H1 (cell line): Measurements from ENCODE around the gene PSMD12. TPM values are rescaled to one million over a fixed set of nuclear protein-coding genes. Genes with fewer than 3 reads are reported as not detected.

Source experiments
- CTCF ChIA-PET: fragments of 300-600 bp; sonication (Branson Sonifier 250); formaldehyde crosslinking; loops from one replicate; lab custom pipeline; 2021; ENCODE audit not compliant: partially characterized antibody; lab: Charles Lee
- POLR2A ChIA-PET: fragments of 300-600 bp; sonication (Branson Sonifier 250); formaldehyde crosslinking; loops from one replicate; lab custom pipeline; 2021; ENCODE audit warnings: inconsistent platforms; ENCODE audit not compliant: partially characterized antibody; lab: Charles Lee
- DNase-seq, 2 experiments: peaks; one replicate each; pipeline versions ENCODE4 v3.0.0 to v3.0.0-alpha.2; 2010 to 2022; ENCODE audit warnings: low spot score in 2 of 2, low read depth in 1 of 2, mixed read lengths in 1 of 2
- FAIRE-seq: peaks from 2 replicates; lab custom pipeline; 2011; peaks lifted over from hg19 to GRCh38; lab: Jason Lieb, UNC
- H2AFZ ChIP-seq: 2 replicates; pipeline ENCODE4 v1.8.1; 2012; ENCODE audit warnings: low read length, inconsistent platforms
- H2AK5ac ChIP-seq: 2 replicates; pipeline ENCODE4 v1.6.1; 2013; ENCODE audit warnings: low read depth, low read length
- H2BK120ac ChIP-seq: replicated peaks from 2 replicates; pipeline ENCODE3; 2013; ENCODE audit warnings: low read depth, low read length, inconsistent platforms
- H2BK12ac ChIP-seq: 2 replicates; pipeline ENCODE4 v1.6.1; 2013; ENCODE audit warnings: low read depth, low read length
- H2BK15ac ChIP-seq: 2 replicates; pipeline ENCODE4 v1.6.1; 2013; ENCODE audit warnings: low read length
- H2BK20ac ChIP-seq: 2 replicates; pipeline ENCODE4 v1.6.1; 2013; ENCODE audit warnings: low read length
- H2BK5ac ChIP-seq: 2 replicates; pipeline ENCODE4 v1.6.1; 2013; ENCODE audit warnings: low read depth, low read length
- H3K14ac ChIP-seq: 2 replicates; pipeline ENCODE4 v1.6.1; 2013; ENCODE audit warnings: inconsistent platforms; ENCODE audit not compliant: insufficient read length
- H3K18ac ChIP-seq: 2 replicates; pipeline ENCODE4 v1.6.1; 2013; ENCODE audit warnings: low read length; ENCODE audit errors: extremely low read depth
- H3K23ac ChIP-seq: 2 replicates; pipeline ENCODE4 v1.6.1; 2013; ENCODE audit warnings: inconsistent platforms; ENCODE audit not compliant: insufficient read length
- H3K23me2 ChIP-seq: 2 replicates; pipeline ENCODE4 v1.6.1; 2013; ENCODE audit warnings: low read depth, low read length
- H3K27ac ChIP-seq: 2 replicates; pipeline ENCODE4 v1.6.1; 2011; ENCODE audit warnings: low read depth, low read length, inconsistent platforms
- H3K27me3 ChIP-seq, 4 experiments: replicated peaks in 1 of 4; 1 replicate in 1 of 4; 2 replicates in 3 of 4; pipeline versions ENCODE4 v1.6.1 to v1.8.1; 2011 to 2013; ENCODE audit warnings: low read length in 3 of 4, mild to moderate bottlenecking in 3 of 4, inconsistent platforms in 2 of 4, mixed read lengths in 2 of 4, moderate library complexity in 1 of 4; ENCODE audit not compliant: control insufficient read depth in 3 of 4, insufficient read depth in 3 of 4; ENCODE audit errors: extremely low read depth in 1 of 4
- H3K36me3 ChIP-seq, 4 experiments: 2 replicates each; pipeline versions ENCODE4 v1.6.1 to v1.8.1; 2011 to 2013; ENCODE audit warnings: mild to moderate bottlenecking in 4 of 4, low read length in 3 of 4, moderate library complexity in 2 of 4, control low read depth in 1 of 4, inconsistent platforms in 1 of 4; ENCODE audit not compliant: insufficient read depth in 4 of 4, control insufficient read depth in 2 of 4
- H3K4ac ChIP-seq: replicated peaks from 2 replicates; pipeline ENCODE3; 2013; ENCODE audit warnings: low read length, low read depth, mixed read lengths, inconsistent platforms; ENCODE audit not compliant: insufficient read length
- H3K4me1 ChIP-seq, 4 experiments: replicated peaks in 1 of 4; 1 replicate in 1 of 4; 2 replicates in 3 of 4; pipeline versions ENCODE4 v1.6.1 to v1.8.1; 2011 to 2013; ENCODE audit warnings: low read length in 3 of 4, inconsistent platforms in 2 of 4, mixed read lengths in 1 of 4; ENCODE audit not compliant: insufficient read depth in 4 of 4, control insufficient read depth in 3 of 4
- H3K4me2 ChIP-seq, 2 experiments: 2 replicates each; pipeline versions ENCODE4 v1.6.1 to v1.8.1; 2011 to 2013; ENCODE audit warnings: low read depth in 2 of 2, low read length in 2 of 2, control low read depth in 1 of 2, inconsistent platforms in 1 of 2, mild to moderate bottlenecking in 1 of 2; ENCODE audit not compliant: insufficient read depth in 1 of 2
- H3K4me3 ChIP-seq, 4 experiments: fragments of 200-600, 300-600 bp in 1 of 4; sonication (generic), shearing (Covaris generic), sonication (Bioruptor Twin) in 1 of 4; 2 replicates each; pipeline versions ENCODE4 v1.5.1 to v1.8.1; 2011 to 2016; ENCODE audit warnings: low read length in 4 of 4, low read depth in 3 of 4, control low read depth in 2 of 4, inconsistent platforms in 2 of 4, mild to moderate bottlenecking in 2 of 4, mixed read lengths in 1 of 4, moderate library complexity in 1 of 4; ENCODE audit not compliant: insufficient read depth in 2 of 4; ENCODE audit errors: extremely low read depth in 1 of 4
- H3K56ac ChIP-seq: replicated peaks from 2 replicates; pipeline ENCODE3; 2013; ENCODE audit warnings: low read depth, mild to moderate bottlenecking, mixed read lengths, low read length, inconsistent platforms; ENCODE audit not compliant: insufficient read length
- H3K79me1 ChIP-seq: 2 replicates; pipeline ENCODE4 v1.6.1; 2013; ENCODE audit warnings: low read depth, low read length, control low read depth
- H3K79me2 ChIP-seq, 2 experiments: 2 replicates each; pipeline versions ENCODE4 v1.6.1 to v1.8.1; 2012 to 2013; ENCODE audit warnings: low read length in 2 of 2, mild to moderate bottlenecking in 2 of 2, inconsistent platforms in 1 of 2; ENCODE audit not compliant: insufficient read depth in 2 of 2, control insufficient read depth in 1 of 2
- H3K9ac ChIP-seq, 4 experiments: replicated peaks in 1 of 4; 1 replicate in 1 of 4; 2 replicates in 3 of 4; pipeline versions ENCODE4 v1.6.1 to v1.8.1; 2011 to 2013; ENCODE audit warnings: low read depth in 3 of 4, low read length in 3 of 4, control low read depth in 2 of 4, mild to moderate bottlenecking in 2 of 4, moderate library complexity in 2 of 4, inconsistent platforms in 1 of 4; ENCODE audit errors: extremely low read depth in 1 of 4
- H3K9me3 ChIP-seq, 2 experiments: 2 replicates each; pipeline versions ENCODE4 v1.6.1 to v1.8.1; 2012 to 2013; ENCODE audit warnings: mild to moderate bottlenecking in 2 of 2, moderate library complexity in 2 of 2, control low read depth in 1 of 2, inconsistent platforms in 1 of 2, low read depth in 1 of 2, low read length in 1 of 2, mixed read lengths in 1 of 2; ENCODE audit not compliant: insufficient read depth in 2 of 2
- H4K20me1 ChIP-seq, 2 experiments: replicated peaks in 1 of 2; 2 replicates each; pipeline versions ENCODE3 to v1.8.1; 2011 to 2013; ENCODE audit warnings: inconsistent platforms in 2 of 2, low read length in 2 of 2, mild to moderate bottlenecking in 1 of 2; ENCODE audit not compliant: insufficient read depth in 2 of 2, control insufficient read depth in 1 of 2
- H4K5ac ChIP-seq: 2 replicates; pipeline ENCODE4 v1.6.1; 2013; ENCODE audit warnings: low read length, low read depth, mixed read lengths, inconsistent platforms; ENCODE audit not compliant: insufficient read length
- H4K8ac ChIP-seq: 2 replicates; pipeline ENCODE4 v1.8.0; 2013; ENCODE audit warnings: mild to moderate bottlenecking, moderate library complexity, low read length, inconsistent platforms; ENCODE audit not compliant: insufficient read depth; ENCODE audit errors: extremely low read depth
- H4K91ac ChIP-seq: replicated peaks from 2 replicates; pipeline ENCODE3; 2013; ENCODE audit warnings: low read length, mixed read lengths, inconsistent platforms; ENCODE audit not compliant: insufficient read length
- SIN3A ChIP-seq, 2 experiments: IDR thresholded peaks in 1 of 2; conservative IDR thresholded peaks in 1 of 2; 2 replicates each; pipeline ENCODE4 v1.6.1; 2011 to 2012; ENCODE audit warnings: low read length in 2 of 2, improper control_type of control experiment in 1 of 2, low read depth in 1 of 2, mild to moderate bottlenecking in 1 of 2
- WGBS, 2 experiments: shearing (Covaris generic) in 1 of 2; methylation state at CpG; one replicate each; pipeline versions ENCODE4 v1.1.6 to v1.1.7; 2013 to 2015; ENCODE audit warnings: low lambda C conversion rate in 2 of 2, mixed read lengths in 2 of 2, inconsistent platforms in 1 of 2, low coverage in 1 of 2, missing lambda C conversion rate in 1 of 2; ENCODE audit not compliant: insufficient replicate concordance in 2 of 2, insufficient coverage in 1 of 2, insufficient read length in 1 of 2; ENCODE audit errors: extremely low coverage in 1 of 2, missing lambda C conversion rate in 1 of 2; 5-methylcytosine and 5-hydroxymethylcytosine counted together
- polyA plus RNA-seq, 7 experiments: library from polyadenylated mRNA; depleted of rRNA in 3 of 7; stranded (reverse) in 5 of 7; unstranded in 2 of 7; fragments of >200 nt in 5 of 7; fragments of 200-250 nt in 2 of 7; gene quantifications; 1 replicate in 5 of 7; 2 replicates in 1 of 7; 4 replicates in 1 of 7; pipeline versions ENCODE4 v1.2.1 to v1.2.3, GENCODE V29; 2011 to 2013; ENCODE audit warnings: missing spikeins in 2 of 7, mixed read lengths in 2 of 7
- total RNA-seq: library from RNA; stranded (reverse); fragmentation: NEBNext Ultra II Directional; extraction: Animal tissue kit (Norgen Biotek cat#: 25700); gene quantifications from 2 replicates; pipeline ENCODE4 v1.2.1, GENCODE V29; 2021

PSMD12 gene
- total and polyA plus RNA-seq, 2 of the 8 experiments (the other 6 are each of a cell fraction or from before 2014, with no cell fraction given): 14.0 to 82.4 TPM

- Histone ChIP-seq H3K9ac (no peak overlapping the region), H2BK12ac (no peak overlapping the region), H3K36me3 (no peaks in the 10 kb centered on the region), H2AK5ac (no peak overlapping the region), H3K9me3 (no peaks in the 10 kb centered on the region), H4K20me1 (no peaks in the 10 kb centered on the region), H3K27ac (no peak overlapping the region), H3K14ac (no peak overlapping the region), H3K4ac (no peak overlapping the region), H3K79me1 (no peaks in the 10 kb centered on the region), H3K18ac (no peak overlapping the region), H3K4me1 (peaks cover 0 to 3% (median 1%) of the 10 kb centered on the region in 4 experiments; a peak in 1 of 7 replicates), H3K23me2 (no peaks in the 10 kb centered on the region), H2BK15ac (no peak overlapping the region), H3K56ac (no peak overlapping the region), H4K8ac (no peak overlapping the region), H2BK20ac (no peak overlapping the region), H2AFZ (no peak overlapping the region), H3K4me2 (no peak overlapping the region), H3K4me3 (no peak overlapping the region), H3K23ac (no peak overlapping the region), H2BK120ac (no peak overlapping the region), H2BK5ac (no peak overlapping the region), H3K79me2 (no peaks in the 10 kb centered on the region), H3K27me3 (no peaks in the 10 kb centered on the region), H4K91ac (no peak overlapping the region), H4K5ac (no peak overlapping the region)
- no peak for DNase-seq
- WGBS, 2 experiments: 95% methylated on average over 5 of the region's 5 CpGs; no CpG with 5 or more reads in 1 of the 2 experiments
- no peak for FAIRE-seq
- TF ChIP-seq SIN3A (conservative IDR thresholded peaks at IDR 0.05 in 1 of 2, IDR thresholded peaks at IDR 0.05 in 1 of 2; ENCODE audit: low read depth in 1 of 2, low read length in 2 of 2): no peak
- ChIA-PET CTCF (interaction anchor here (0.6 to 1.7 kb wide), 6 partner anchors 11 to 687 kb away, joined by 3 to 5 read pairs (median 4); no protein-coding TSS in a partner anchor), POLR2A (no interaction called here)
Measured at GRCh38 chr17:67316781-67317180, 49.6 kb downstream of the PSMD12 start.
